ENCODE data around the gene GDA. TPM values are rescaled to one million over a fixed set of nuclear protein-coding genes. Genes with fewer than 3 reads are reported as not detected.

GDA gene
- total RNA-seq, 1 donor from 2014 or later = not detected

GRCh38 chr9:72232778-72233177 is 83.5 kb downstream of the GDA start:
- no peak overlapping the region for H3K4me3 ChIP-seq (ENCODE audit: insufficient read depth, low read depth, low read length)
- Mint-ChIP-seq H3K4me3 (ENCODE audit: unreplicated experiment) (no peak overlapping the region), H3K27me3 (ENCODE audit: low read depth, unreplicated experiment) (peaks cover 2% of the 10 kb centered on the region), H3K27ac (ENCODE audit: unreplicated experiment) (no peak overlapping the region), H3K9me3 (ENCODE audit: unreplicated experiment) (no peaks in the 10 kb centered on the region), H3K36me3 (ENCODE audit: low read depth, unreplicated experiment) (no peaks in the 10 kb centered on the region), H3K4me1 (ENCODE audit: low read depth, unreplicated experiment) (no peaks in the 10 kb centered on the region)
- H3K4me2 ChIP-seq (ENCODE audit: low read length) = no peak overlapping the region
- H3K9ac ChIP-seq (ENCODE audit: low read length) = no peak overlapping the region
- FAIRE-seq = no peak
- no peaks in the 10 kb centered on the region for H3K36me3 ChIP-seq (ENCODE audit: insufficient read depth, low read length)
- H2AFZ ChIP-seq (ENCODE audit: low read depth, low read length) = no peak overlapping the region
- TF ChIP-seq EZH2 (IDR thresholded peaks at IDR 0.05; ENCODE audit: insufficient read depth, low read length) (no peak), CTCF (IDR thresholded peaks at IDR 0.05; ENCODE audit: insufficient read depth, low read depth, low read length) (no peak)
- DNase-seq (ENCODE audit: low read depth) = no peak
- H3K79me2 ChIP-seq (ENCODE audit: insufficient read depth, low read length) = no peaks in the 10 kb centered on the region
- no peaks in the 10 kb centered on the region for H3K9me3 ChIP-seq (ENCODE audit: insufficient read depth, low read depth, low read length)
- H3K27me3 ChIP-seq (ENCODE audit: insufficient read depth, low read length) = no peaks in the 10 kb centered on the region
- no peak overlapping the region for H3K27ac ChIP-seq (ENCODE audit: low read depth, low read length)
- H4K20me1 ChIP-seq (ENCODE audit: insufficient read depth, low read length) = no peaks in the 10 kb centered on the region
- H3K4me1 ChIP-seq (ENCODE audit: insufficient read depth, low read length) = no peaks in the 10 kb centered on the region

GRCh38 chr9:72247549-72247948 is 98.3 kb downstream of the GDA start:
- Histone ChIP-seq H3K4me1 (ENCODE audit: insufficient read depth, low read length) (no peaks in the 10 kb centered on the region), H3K27me3 (ENCODE audit: insufficient read depth, low read length) (no peaks in the 10 kb centered on the region), H3K27ac (ENCODE audit: low read depth, low read length) (no peak overlapping the region), H3K79me2 (ENCODE audit: insufficient read depth, low read length) (no peaks in the 10 kb centered on the region), H2AFZ (ENCODE audit: low read depth, low read length) (no peak overlapping the region), H3K36me3 (ENCODE audit: insufficient read depth, low read length) (no peaks in the 10 kb centered on the region), H4K20me1 (ENCODE audit: insufficient read depth, low read length) (no peaks in the 10 kb centered on the region), H3K4me2 (ENCODE audit: low read length) (no peak overlapping the region), H3K4me3 (ENCODE audit: insufficient read depth, low read depth, low read length) (no peak overlapping the region), H3K9me3 (ENCODE audit: insufficient read depth, low read depth, low read length) (no peaks in the 10 kb centered on the region), H3K9ac (ENCODE audit: low read length) (no peak overlapping the region)
- Mint-ChIP-seq H3K9me3 (ENCODE audit: unreplicated experiment) (no peaks in the 10 kb centered on the region), H3K4me3 (ENCODE audit: unreplicated experiment) (no peak overlapping the region), H3K36me3 (ENCODE audit: low read depth, unreplicated experiment) (no peaks in the 10 kb centered on the region), H3K4me1 (ENCODE audit: low read depth, unreplicated experiment) (no peaks in the 10 kb centered on the region), H3K27ac (ENCODE audit: unreplicated experiment) (no peak overlapping the region), H3K27me3 (ENCODE audit: low read depth, unreplicated experiment) (no peaks in the 10 kb centered on the region)
- no peak for FAIRE-seq
- DNase-seq (ENCODE audit: low read depth) = no peak
- no peak for TF ChIP-seq EZH2 (IDR thresholded peaks at IDR 0.05; ENCODE audit: insufficient read depth, low read length)
- no peak for TF ChIP-seq CTCF (IDR thresholded peaks at IDR 0.05; ENCODE audit: insufficient read depth, low read depth, low read length)

- H3K4me3 Mint-ChIP-seq (ENCODE audit: unreplicated experiment) = no peak overlapping the region
- DNase-seq (ENCODE audit: low read depth) (no peak), FAIRE-seq (no peak)
- Histone ChIP-seq H3K27ac (ENCODE audit: low read depth, low read length) (no peak overlapping the region), H3K4me3 (ENCODE audit: insufficient read depth, low read depth, low read length) (no peak overlapping the region), H3K27me3 (ENCODE audit: insufficient read depth, low read length) (peaks cover 3% of the 10 kb centered on the region), H3K36me3 (ENCODE audit: insufficient read depth, low read length) (no peaks in the 10 kb centered on the region), H3K9ac (ENCODE audit: low read length) (no peak overlapping the region), H4K20me1 (ENCODE audit: insufficient read depth, low read length) (no peaks in the 10 kb centered on the region), H3K4me2 (ENCODE audit: low read length) (no peak overlapping the region), H2AFZ (ENCODE audit: low read depth, low read length) (no peak overlapping the region), H3K9me3 (ENCODE audit: insufficient read depth, low read depth, low read length) (no peaks in the 10 kb centered on the region), H3K79me2 (ENCODE audit: insufficient read depth, low read length) (no peaks in the 10 kb centered on the region), H3K4me1 (ENCODE audit: insufficient read depth, low read length) (no peaks in the 10 kb centered on the region)
- H3K27me3 Mint-ChIP-seq (ENCODE audit: low read depth, unreplicated experiment) = no peaks in the 10 kb centered on the region
- no peaks in the 10 kb centered on the region for H3K4me1 Mint-ChIP-seq (ENCODE audit: low read depth, unreplicated experiment)
- H3K9me3 Mint-ChIP-seq (ENCODE audit: unreplicated experiment) = no peaks in the 10 kb centered on the region
- no peaks in the 10 kb centered on the region for H3K36me3 Mint-ChIP-seq (ENCODE audit: low read depth, unreplicated experiment)
- no peak overlapping the region for H3K27ac Mint-ChIP-seq (ENCODE audit: unreplicated experiment)
- TF ChIP-seq CTCF (IDR thresholded peaks at IDR 0.05; ENCODE audit: insufficient read depth, low read depth, low read length) = no peak
- TF ChIP-seq EZH2 (IDR thresholded peaks at IDR 0.05; ENCODE audit: insufficient read depth, low read length) = no peak
These were observed 102.3 kb downstream of the GDA start for GRCh38 chr9:72251589-72251988.
